GM12878 (cell line): Measurements from ENCODE around the gene SIRT3. TPM values are rescaled to one million over a fixed set of nuclear protein-coding genes. Genes with fewer than 3 reads are reported as not detected.
"Not testable (repeated sequence)": the region's sequence is repeated elsewhere in the genome, so short reads cannot be mapped to it uniquely, and the experiment has no call there.

Experiments
- ATAC-seq: fragments of 200-7000 bp; cut with Tn5 transposase; 3 replicates; pipeline ENCODE4 v1.9.1; 2020; ENCODE audit warnings: mild to moderate bottlenecking, moderate library complexity
- BruUV-seq: library from RNA; stranded (reverse); fragments of 400-500 nt; replicated peaks from 2 replicates; lab custom pipeline; 2021; lab: Mats Ljungman, UMichigan
- CTCF ChIA-PET: fragments of 300-600 bp; sonication (Branson Sonifier 250); formaldehyde crosslinking; extraction: SDS; loops from one replicate; lab custom pipeline; 2021; ENCODE audit warnings: inconsistent platforms; lab: Yijun Ruan, JAX
- POLR2A ChIA-PET: fragments of 350-600 bp; formaldehyde crosslinking; extraction: SDS; loops from one replicate; lab custom pipeline; 2021; ENCODE audit warnings: inconsistent platforms; lab: Charles Lee
- RAD21 ChIA-PET: fragments of 300-600 bp; sonication (Branson Sonifier 250); formaldehyde crosslinking; loops from one replicate; lab custom pipeline; 2023; ENCODE audit warnings: antibody characterized with exemption; ENCODE audit not compliant: unreplicated experiment; lab: Charles Lee
- SMC1A ChIA-PET: fragments of 300-600 bp; sonication (Branson Sonifier 250); formaldehyde crosslinking; loops from one replicate; lab custom pipeline; 2023; ENCODE audit not compliant: unreplicated experiment, uncharacterized antibody; lab: Charles Lee
- DNase-seq: peaks from one replicate; pipeline ENCODE4 v3.0.0-alpha.2; 2011; ENCODE audit warnings: low read depth, low spot score
- FAIRE-seq: peaks from 3 replicates; lab custom pipeline; 2011; peaks lifted over from hg19 to GRCh38; lab: Jason Lieb, UNC
- H2AFZ ChIP-seq: 2 replicates; pipeline ENCODE4 v1.6.0; 2011; ENCODE audit warnings: low read depth, low read length, control low read depth; ENCODE audit not compliant: control insufficient read depth
- H3K27ac ChIP-seq: 2 replicates; pipeline ENCODE4 v1.5.1; 2011; ENCODE audit warnings: control low read depth; ENCODE audit not compliant: control insufficient read depth, insufficient read depth
- H3K27me3 ChIP-seq, 2 experiments: replicated peaks in 1 of 2; 2 replicates each; pipeline versions ENCODE4 v1.6.0 to v1.6.1; 2011; ENCODE audit warnings: low read length in 1 of 2; ENCODE audit not compliant: control insufficient read depth in 2 of 2, insufficient read depth in 2 of 2
- H3K36me3 ChIP-seq, 2 experiments: 2 replicates each; pipeline ENCODE4 v1.5.1; 2011; ENCODE audit warnings: low read length in 1 of 2; ENCODE audit not compliant: control insufficient read depth in 2 of 2, insufficient read depth in 2 of 2
- H3K4me1 ChIP-seq: 2 replicates; pipeline ENCODE4 v1.6.1; 2011; ENCODE audit warnings: mild to moderate bottlenecking, low read length, moderate library complexity, mixed read lengths; ENCODE audit not compliant: control insufficient read depth, insufficient read depth
- H3K4me2 ChIP-seq: 2 replicates; pipeline ENCODE4 v1.6.0; 2011; ENCODE audit warnings: control low read depth; ENCODE audit not compliant: control insufficient read depth, insufficient read depth
- H3K4me3 ChIP-seq: fragments of 200-600 bp; sonication (generic); 2 replicates; pipeline ENCODE4 v1.5.1; 2016
- H3K79me2 ChIP-seq: 2 replicates; pipeline ENCODE4 v1.6.0; 2011; ENCODE audit warnings: low read length; ENCODE audit not compliant: control insufficient read depth, insufficient read depth
- H3K9ac ChIP-seq: 2 replicates; pipeline ENCODE4 v1.8.0; 2011; ENCODE audit warnings: low read length, control low read depth, mixed read lengths; ENCODE audit not compliant: control insufficient read depth, insufficient read depth
- H3K9me3 ChIP-seq: replicated peaks from 3 replicates; pipeline ENCODE4 v1.5.1; 2011; ENCODE audit warnings: mild to moderate bottlenecking, low read length; ENCODE audit not compliant: control insufficient read depth, insufficient read depth
- H4K20me1 ChIP-seq: 2 replicates; pipeline ENCODE4 v1.6.0; 2011; ENCODE audit not compliant: control insufficient read depth, insufficient read depth
- REST ChIP-seq: IDR thresholded peaks from 2 replicates; pipeline ENCODE4 v1.6.1; 2012; ENCODE audit warnings: mild to moderate bottlenecking, low read depth, low read length
- SIX5 ChIP-seq: IDR thresholded peaks from 2 replicates; pipeline ENCODE4 v1.6.1; 2011; ENCODE audit warnings: mild to moderate bottlenecking, low read depth, low read length, moderate library complexity; ENCODE audit not compliant: severe bottlenecking
- WGBS: methylation state at CpG from one replicate; pipeline ENCODE4 v1.1.6; 2016; ENCODE audit warnings: low lambda C conversion rate; ENCODE audit not compliant: insufficient replicate concordance, insufficient coverage; ENCODE audit errors: missing lambda C conversion rate; 5-methylcytosine and 5-hydroxymethylcytosine counted together
- in situ Hi-C: fragments of 300-500 bp; cut with MboI; formaldehyde crosslinking; loops from 9 replicates; pipeline ENCODE4 v1.14.3; 2018; ENCODE audit warnings: mixed read lengths
- intact Hi-C: fragments of 100-400 bp; cut with micrococcal nuclease; formaldehyde crosslinking; loops from one replicate; pipeline ENCODE4 v1.14.2; 2022; ENCODE audit not compliant: unreplicated experiment
- polyA plus RNA-seq, 11 experiments: library from polyadenylated mRNA; depleted of rRNA in 4 of 11; unstranded in 6 of 11; stranded (reverse) in 5 of 11; fragments of >200 nt; fragmentation: Nextera tagmentation in 4 of 11; fragmentation: Illumina TruSeq in 1 of 11; extraction: Ambion mirVana in 4 of 11; extraction: Trizol in 1 of 11; gene quantifications; 1 replicate in 1 of 11; 2 replicates in 10 of 11; pipeline versions ENCODE4 v1.2.1 to v1.2.3, GENCODE V29; 2011 to 2016; ENCODE audit warnings: inconsistent platforms in 2 of 11, missing spikeins in 2 of 11, low read depth in 1 of 11
- total RNA-seq, 4 experiments: library from RNA; depleted of rRNA in 3 of 4; stranded (reverse); fragments of >200 nt in 3 of 4; fragmentation: Illumina TruSeq in 1 of 4; extraction: Trizol in 1 of 4; gene quantifications; 2 replicates each; pipeline versions ENCODE4 v1.2.1 to v1.2.3, GENCODE V29; 2013 to 2021

Gene SIRT3
- total and polyA plus RNA-seq, 10 of the 15 experiments (the other 5 are each of a cell fraction or from before 2014, with no cell fraction given): 0.90 to 23.2 (median 12.6) TPM

GRCh38 chr11:196786-197731 lies 39.1 kb downstream of the SIRT3 start:
- Histone ChIP-seq H3K27ac (no peak overlapping the region), H3K4me3 (no peak overlapping the region), H2AFZ (no peak overlapping the region), H3K4me2 (no peak overlapping the region), H3K79me2 (no peaks in the 10 kb centered on the region), H3K9me3 (no peaks in the 10 kb centered on the region), H3K9ac (no peak overlapping the region), H4K20me1 (no peaks in the 10 kb centered on the region), H3K4me1 (no peaks in the 10 kb centered on the region), H3K36me3 (no peaks in the 10 kb centered on the region), H3K27me3 (no peaks in the 10 kb centered on the region)
- in situ Hi-C loops: no loop called here
- DNase-seq (no peak), ATAC-seq (no peak), FAIRE-seq (no peak)
- TF ChIP-seq SIX5: no peak
- no peak for TF ChIP-seq REST
- intact Hi-C loops: no loop called here
- ChIA-PET CTCF (interaction anchor here (0.5 kb wide), 1 partner anchor 167 kb away, joined by 4 read pairs; no protein-coding TSS in a partner anchor), RAD21 (interaction anchor here (1.3 kb wide), 1 partner anchor 10 kb away, joined by 3 read pairs; the partner anchor contains the start of gene BET1L), SMC1A (no interaction called here), POLR2A (interaction anchor here (0.9 kb wide), 1 partner anchor 10 kb away, joined by 3 read pairs; the partner anchor contains the start of gene BET1L)
- BruUV-seq: no TSS peak
- 54% methylated on average over 23 of the region's 23 CpGs for WGBS

- H3K36me3 ChIP-seq, H3K4me2 ChIP-seq, CTCF ChIA-PET, H3K27ac ChIP-seq, H3K4me1 ChIP-seq, FAIRE-seq, ATAC-seq, H4K20me1 ChIP-seq, POLR2A ChIA-PET, H3K27me3 ChIP-seq, RAD21 ChIA-PET, H3K9ac ChIP-seq, SMC1A ChIA-PET, H2AFZ ChIP-seq, BruUV-seq, H3K4me3 ChIP-seq, in situ Hi-C loops, DNase-seq, intact Hi-C loops, H3K79me2 ChIP-seq, H3K9me3 ChIP-seq: not testable (repeated sequence)
- 28% methylated on average over 5 of the region's 5 CpGs for WGBS
These were observed 42.7 kb downstream of the SIRT3 start for GRCh38 chr11:193481-193880.

- BruUV-seq, RAD21 ChIA-PET, H3K27me3 ChIP-seq, H3K9me3 ChIP-seq, intact Hi-C loops, H3K36me3 ChIP-seq, H4K20me1 ChIP-seq, H2AFZ ChIP-seq, H3K4me3 ChIP-seq, H3K4me1 ChIP-seq, H3K9ac ChIP-seq, H3K79me2 ChIP-seq, H3K27ac ChIP-seq, H3K4me2 ChIP-seq, in situ Hi-C loops, DNase-seq, POLR2A ChIA-PET, CTCF ChIA-PET, SMC1A ChIA-PET, FAIRE-seq, ATAC-seq: not testable (repeated sequence)
- 69% methylated on average over 3 of the region's 11 CpGs for WGBS
These were observed 43.4 kb downstream of the SIRT3 start, which contains the start of gene SCGB1C1 for GRCh38 chr11:192674-193128. TSS of gene SCGB1C1 (plus strand) at chr11:193078. CDS start at chr11:193100, 22 bp downstream.
